GM18508 (cell line): ENCODE measurements around the gene ISG15.
"Not testable (repeated sequence)": the region's sequence is repeated elsewhere in the genome, so short reads cannot be mapped to it uniquely, and the experiment has no call there.

Source experiments
- ATAC-seq: cut with Tn5 transposase; IDR thresholded peaks from one replicate; pipeline ENCODE4 v1.9.1; 2021; ENCODE audit warnings: moderate number of reproducible peaks; ENCODE audit not compliant: insufficient read depth, unreplicated experiment

Gene ISG15

DNA sequence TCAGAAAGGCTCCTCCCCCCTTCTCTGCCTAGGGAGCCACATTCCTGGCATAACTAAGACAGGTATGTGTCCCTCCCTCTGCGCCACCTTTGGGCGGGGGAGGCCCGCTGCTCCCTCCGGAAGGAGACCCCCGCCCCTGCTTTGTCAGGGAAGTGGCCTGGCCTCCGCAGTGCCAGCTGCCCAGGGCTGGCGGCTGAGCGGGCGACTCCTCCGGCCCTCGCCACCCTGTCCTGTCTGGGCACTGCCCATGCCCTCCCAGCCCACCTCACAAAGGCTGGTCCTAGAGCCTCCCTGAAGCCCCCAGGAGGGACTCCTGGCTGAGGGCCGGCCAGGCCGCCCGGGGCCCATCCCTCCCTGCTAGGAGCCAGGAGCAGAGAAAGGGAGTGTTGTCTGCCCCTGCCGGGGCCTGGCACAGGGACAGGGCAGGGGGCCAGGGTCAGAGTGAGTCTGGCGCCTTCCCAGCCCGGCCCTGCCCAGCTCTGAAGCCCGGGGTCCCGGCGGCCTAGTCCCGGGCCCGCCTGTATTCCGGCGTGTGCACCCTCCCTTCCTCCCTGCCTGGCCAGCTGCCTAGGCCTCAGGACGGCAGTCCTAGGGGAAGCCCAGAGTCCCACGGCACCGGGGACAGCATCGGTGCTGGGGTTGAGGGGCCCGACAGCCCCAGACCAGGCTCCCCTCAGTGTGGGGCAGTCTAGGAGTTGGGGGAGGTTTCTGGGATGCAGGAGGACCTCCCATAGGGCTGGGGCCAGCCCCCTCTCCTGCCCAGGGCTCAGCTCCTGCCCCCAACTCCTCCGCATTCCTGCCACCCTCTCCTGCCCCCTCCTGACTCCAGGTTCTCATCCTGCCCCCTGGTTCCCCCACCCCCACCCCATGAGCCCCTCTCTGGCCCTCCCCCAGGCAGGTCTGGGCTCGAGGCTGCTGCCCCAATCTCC lies 11.7 kb downstream of the ISG15 start:
- no peak for ATAC-seq

DNA sequence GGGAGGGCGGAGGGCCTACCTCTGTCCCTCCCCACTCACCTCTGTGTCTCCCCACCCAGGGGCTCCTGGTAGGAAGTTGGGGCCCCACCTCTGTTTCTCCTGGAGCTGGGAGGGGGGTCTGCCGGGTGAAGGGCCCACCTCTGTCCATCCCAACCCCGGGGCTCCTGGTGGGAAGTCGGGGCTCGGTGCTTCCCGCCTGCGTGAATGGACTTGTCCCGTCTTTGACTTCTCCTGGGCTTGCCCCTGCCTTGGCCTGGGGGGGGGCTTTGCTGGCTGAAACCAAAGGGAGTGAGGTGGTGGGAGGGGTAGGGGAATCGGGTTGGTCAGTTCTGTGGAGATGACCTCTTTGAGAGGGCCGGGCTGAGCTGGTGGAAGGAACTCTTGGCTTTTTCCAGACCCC lies 12.4 kb downstream of the ISG15 start:
- no peak for ATAC-seq

DNA sequence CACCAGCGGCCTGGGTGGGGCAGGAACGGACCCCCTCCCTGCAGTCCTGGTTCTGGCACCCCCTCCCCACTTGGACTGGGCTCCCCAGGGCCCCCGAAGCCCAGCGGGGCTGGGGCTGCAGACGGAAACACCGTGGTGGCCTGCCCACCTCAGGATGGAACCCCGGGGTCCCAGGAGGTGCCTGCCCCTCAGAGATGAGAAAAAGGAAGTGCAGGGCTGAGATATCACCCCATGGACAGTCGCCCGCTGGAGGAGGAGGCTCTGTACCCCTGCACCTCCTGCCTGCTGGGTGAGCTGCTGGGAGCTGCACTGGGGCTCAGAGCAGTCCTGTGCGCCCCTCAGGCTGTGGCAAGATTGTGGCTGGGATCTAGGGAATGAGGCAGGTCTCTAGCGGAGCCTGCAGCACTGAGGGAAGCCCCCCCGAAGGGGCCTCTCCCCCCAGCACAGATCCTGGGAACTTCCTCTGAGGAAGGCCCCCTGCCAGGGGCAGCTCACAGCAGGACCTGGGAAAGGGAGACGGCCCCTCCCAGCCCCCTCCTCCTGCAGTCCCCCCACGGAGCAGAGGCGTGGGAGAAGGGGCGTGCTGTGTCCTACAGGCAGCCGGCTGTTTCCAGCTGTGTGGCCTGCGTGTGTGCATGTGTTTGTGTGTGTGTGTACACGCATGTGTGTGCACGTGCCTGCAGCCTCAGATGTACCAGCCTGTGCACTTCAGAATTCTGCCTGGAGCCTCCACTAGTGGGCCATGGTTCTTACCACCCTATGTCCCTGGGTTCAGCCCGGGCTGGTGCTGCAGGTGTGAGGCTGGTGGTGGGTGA lies 13.5 kb downstream of the ISG15 start:
- ATAC-seq: no peak

DNA sequence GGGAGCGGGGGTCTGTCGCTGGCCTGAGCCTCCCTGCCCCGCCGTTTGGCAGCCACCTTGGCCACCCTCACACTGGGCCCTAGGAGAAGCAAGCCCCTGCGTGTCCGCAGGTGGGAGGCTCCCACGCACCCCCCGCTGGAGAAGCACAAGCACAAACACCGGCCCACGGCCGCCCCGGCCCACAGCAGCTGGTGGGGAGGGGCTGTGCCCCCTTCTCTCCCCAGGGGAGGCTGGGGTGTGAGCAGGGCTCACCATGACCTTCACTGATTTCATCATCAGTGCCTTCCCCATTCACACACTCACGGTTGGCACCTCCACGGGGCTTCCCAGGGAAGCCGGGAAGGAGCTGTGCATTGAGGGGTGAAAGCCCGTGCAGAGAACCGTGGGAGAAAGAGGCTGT lies 14.5 kb downstream of the ISG15 start:
- ATAC-seq: no peak

DNA sequence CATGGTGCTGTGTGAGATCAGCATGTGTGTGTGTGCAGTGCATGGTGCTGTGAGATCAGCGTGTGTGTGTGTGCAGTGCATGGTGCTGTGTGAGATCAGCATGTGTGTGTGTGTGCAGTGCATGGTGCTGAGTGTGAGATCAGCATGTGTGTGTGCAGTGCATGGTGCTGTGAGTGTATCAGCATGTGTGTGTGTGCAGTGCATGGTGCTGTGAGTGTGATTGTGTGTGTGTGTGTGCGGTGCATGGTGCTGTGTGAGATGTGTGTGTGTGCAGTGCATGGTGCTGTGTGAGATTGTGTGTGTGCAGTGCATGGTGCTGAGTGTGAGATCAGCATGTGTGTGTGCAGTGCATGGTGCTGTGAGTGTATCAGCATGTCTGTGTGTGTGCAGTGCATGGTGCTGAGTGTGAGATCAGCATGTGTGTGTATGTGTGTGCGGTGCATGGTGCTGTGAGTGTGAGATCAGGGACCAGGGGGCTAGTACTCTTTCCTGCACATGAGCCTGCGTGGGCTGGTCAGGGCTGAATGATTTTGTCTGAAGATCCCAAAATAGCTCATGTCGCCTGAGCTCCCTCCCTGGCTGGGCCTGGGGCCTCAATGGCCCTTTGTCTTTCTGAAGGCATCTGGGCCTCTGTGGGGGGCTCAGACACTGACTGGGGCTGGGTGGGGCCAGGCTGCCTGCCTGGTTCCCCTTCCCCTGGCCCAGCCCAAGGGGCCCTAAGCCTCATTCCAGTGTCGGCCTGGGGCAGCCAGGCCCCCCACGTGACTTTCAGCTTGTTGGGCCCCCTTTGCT lies 17.8 kb downstream of the ISG15 start:
- ATAC-seq: not testable (repeated sequence)

DNA sequence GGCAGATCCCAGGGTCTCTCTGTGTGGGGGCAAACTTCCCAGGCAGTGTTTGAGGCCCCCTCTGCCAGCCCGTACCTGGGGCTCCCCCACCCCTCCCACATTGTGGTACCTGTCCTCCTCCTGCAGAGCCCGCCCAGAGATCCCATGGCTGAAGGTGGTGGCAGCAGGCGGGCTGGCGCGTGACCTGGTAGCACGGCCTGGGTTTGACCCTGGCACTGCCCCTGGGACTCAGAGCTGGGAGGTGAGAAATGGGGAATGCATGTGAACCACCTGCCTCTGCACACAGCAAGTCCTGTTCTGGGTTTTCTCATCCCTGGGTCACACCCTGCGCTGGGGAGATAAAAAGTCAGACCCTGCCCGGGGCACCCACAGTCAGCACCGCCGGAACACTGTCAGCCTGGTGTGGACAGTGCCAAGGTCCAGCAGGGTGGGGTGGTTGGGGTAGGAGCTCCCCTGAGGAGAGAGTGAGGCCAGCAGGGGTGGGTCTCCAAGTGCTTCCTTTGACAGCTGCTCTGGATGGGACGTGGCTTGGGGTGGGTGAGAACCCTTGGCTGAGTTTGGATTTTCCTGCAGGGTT lies 18.4 kb downstream of the ISG15 start:
- no peak for ATAC-seq

DNA sequence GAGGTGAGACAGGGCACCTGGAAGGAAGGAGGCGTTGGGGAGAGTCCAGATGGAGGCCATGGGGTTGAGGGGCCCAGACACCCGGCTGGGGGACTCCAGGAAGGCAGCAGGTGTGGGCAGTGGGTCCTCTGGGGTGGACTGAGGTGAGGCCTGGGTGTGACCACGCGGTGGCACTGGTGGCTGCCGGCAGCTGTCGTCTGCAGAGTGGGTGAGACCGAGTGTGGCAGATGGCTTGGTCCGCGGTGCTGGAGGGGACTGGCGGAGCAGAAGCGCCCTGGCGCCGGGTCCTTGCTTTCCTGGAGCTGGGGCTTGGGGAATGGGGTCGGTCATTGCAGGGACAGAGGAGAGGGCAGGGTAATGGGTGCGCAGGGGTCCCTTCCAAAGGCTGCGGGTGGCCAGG lies 19.1 kb downstream of the ISG15 start:
- no peak for ATAC-seq

DNA sequence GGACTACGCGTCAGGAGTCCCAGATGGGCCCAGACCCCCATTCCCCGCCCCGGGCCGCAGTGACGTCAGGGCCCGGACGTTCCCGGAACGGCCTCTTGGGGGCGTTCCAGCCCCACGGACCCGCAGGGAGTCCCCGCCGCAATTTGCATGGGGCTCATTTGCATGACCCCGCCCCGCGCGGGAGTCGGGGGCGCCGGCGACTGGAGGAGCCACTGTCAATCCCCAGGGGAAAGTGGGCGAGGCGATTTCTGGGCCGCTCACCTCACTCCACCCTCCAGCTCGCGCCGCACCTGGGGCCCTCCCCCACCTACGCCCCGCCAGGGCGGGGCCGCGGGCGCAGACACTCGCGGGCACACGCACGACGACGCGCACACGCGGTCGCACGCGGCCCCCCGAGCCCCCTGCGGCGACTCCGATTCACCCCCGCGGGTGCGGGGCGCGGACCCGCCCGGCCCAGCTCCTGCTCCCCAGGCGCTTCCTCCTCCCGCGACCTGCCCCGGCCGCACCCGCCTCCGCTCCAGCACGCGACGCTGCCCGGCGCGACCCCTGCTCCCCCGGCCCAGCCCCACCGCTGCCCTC lies 19.8 kb downstream of the ISG15 start:
- ATAC-seq: peak; percentile 51

DNA sequence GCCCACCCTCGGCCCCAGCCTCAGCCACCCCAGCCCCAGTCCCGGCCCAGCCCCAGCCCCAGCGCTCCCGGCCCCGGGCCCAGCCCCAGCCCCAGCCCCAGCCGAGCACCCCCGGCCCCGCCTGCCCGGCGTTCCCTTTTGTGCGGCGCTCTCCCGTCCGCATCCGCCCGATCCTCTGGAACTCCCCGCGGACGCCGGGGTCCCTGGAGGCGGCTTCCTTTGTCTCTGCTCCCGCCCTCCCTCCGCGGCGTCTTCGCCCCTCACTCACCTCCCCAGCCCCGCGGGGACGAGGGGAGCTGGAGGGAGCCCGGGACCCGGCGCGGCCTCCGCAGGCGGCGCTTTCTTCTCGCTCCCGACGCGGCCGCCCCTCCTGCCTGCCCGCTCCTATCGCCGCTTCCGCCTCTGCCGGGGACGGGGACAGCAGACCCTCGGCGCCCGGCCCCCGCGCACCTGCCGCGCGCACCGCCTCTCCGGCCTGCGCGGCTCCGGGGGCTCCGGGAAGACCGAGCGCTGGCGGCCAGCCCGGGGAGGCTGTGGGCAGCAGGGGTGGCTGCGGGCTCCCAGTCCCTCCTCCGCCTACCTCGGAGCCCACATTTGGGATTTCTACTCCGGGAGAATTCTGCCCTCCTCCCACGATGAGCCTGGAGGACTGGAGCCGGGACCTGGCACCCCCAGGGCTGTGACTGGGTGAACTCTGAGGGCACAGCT lies 20.6 kb downstream of the ISG15 start:
- no peak for ATAC-seq

DNA sequence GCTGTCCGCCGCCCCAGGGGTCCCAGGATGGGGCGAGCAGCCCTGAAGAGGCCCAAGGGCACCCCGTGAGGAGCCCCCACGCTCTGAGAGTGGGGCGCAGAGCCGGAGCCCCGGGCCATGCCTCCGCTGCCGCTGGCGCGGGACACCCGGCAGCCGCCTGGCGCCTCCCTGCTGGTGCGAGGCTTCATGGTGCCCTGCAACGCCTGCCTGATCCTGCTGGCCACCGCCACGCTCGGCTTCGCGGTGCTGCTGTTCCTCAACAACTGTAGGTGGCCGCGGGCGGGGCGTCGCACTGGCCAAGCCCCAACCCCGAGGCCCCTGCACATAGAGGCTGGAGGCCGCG lies 21.1 kb downstream of the ISG15 start:
- no peak for ATAC-seq

DNA sequence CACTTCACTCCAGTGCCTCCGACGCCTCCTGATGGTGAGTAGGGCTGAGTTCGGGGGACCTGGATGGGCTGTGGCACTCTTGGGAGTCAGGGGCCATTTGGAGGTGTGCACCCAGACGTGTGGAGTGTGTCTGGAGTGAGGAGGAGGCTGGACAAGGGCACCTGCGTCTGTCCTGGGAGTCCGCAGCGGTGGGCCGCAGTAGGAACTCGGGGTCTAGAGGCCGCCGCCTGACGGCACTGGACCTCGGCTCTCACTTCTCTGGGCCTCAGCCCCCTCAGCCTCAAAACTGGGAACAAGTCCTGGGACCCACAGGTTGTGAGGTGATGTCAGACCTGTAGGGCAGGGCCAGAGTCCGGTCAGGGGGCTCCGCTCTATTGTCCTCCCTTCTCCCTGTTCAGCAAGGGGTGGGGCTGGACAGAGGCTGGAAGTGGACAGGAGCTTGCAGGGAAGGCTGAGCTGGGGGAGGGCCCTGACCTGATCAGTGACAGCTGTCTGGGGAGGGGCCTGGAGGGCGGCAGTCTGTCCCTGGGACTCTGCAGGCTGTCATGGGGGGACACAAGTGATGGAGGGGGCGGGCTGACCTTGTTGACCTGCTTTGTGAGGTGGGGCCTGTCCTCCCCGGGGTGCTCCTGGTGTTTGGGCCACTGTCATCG lies 22.1 kb downstream of the ISG15 start:
- ATAC-seq: no peak

DNA sequence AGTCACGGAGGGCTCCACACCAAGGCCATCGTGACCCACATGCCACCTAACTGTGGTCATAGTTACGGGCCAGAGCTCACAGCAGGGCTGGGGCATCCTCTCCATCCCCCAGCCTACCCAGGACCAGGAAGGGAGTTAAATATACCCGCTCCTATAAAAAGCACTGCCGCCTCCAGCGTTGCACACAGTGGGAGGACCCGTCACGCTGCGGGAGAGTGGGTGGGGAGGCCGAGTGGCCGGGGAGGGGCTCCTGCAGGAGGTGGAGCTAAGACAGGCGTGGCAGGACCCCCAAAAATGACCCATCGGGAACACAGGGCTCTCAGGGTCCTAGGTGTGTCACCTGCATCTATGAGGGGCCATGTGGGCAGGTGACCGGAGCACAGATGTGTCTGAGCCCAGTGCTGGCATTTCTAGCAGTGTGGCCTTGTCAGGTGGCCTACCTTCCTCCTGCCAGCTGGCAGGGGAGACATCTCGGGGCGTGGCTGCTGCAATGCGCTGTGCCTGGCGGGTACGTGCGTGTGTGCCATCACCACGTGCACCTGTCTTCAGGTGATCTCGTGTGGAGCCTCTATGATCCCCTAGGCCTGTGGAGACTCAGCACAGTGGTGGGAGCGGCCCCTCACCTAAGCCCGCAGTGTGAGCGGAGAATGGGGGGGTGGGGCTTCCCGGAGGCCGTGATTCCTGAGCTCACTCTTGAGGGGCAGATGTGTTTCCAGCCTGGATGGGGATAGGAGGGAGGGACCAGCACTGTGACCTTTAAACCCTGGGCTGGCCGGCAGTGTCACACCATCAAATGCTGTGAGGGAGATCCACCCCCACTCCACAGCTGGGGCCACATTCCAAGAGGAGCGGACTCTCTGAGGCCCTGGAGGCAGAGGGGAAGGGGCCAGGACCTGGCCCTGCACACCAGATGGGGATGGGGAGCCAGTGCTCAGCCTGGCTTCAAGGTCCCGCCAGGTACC lies 24.4 kb downstream of the ISG15 start:
- no peak for ATAC-seq

DNA sequence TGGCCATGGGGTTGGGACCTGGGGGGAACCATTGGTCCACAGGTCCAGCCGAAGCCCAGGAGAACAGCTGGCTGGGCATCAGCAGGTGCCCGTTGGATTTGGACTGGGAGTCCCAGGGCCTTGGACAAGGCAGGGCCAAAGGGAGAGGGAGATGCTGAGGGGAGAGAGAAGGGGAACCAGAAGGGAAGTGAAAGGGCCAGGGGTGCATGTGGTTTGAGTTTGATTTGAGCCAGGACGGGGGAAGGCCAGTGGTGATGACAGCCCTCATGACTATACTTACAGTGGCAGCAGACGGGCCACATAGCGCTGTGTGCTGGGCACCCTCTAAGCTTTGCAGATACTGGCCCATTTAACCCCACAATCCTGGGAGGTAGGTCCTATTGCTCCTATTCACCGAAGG lies 25.4 kb downstream of the ISG15 start:
- ATAC-seq: no peak

DNA sequence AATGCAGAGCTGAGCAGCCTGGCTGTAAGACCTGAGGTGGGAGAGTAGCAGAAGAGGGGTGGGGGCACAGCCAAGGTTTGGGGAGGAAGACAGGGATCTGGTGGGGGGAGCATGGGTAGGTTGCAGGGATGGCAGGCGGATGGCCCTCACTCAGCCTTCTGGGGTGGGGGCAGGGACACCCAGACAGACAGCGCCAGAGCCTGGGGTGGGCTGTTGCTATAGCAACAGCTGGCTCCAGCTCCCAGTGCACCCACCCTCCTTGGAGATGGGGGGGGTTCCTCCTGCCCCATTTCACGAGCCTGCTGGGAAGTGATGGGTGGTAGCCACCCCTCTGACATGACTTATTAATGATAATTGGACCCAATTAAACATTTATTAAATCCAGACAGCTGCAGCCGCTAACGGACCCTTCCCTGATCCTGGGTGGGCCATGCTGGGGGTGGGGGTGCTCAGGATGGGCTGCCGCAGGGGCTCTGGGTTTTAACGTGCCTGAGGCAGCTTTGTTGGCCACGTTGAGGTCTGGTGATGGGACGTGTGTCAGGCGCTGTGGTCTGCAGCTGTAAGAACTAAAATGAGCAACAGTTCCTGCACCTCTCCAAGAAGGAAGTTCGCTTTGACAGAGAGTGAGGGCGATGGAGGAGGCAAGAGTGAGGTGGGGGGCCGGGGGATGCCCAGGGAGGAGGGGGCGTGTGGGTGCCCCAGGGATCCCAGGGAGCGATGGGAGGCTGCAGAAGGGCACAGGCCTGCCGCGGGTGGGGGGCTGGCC lies 26.0 kb downstream of the ISG15 start:
- no peak for ATAC-seq

DNA sequence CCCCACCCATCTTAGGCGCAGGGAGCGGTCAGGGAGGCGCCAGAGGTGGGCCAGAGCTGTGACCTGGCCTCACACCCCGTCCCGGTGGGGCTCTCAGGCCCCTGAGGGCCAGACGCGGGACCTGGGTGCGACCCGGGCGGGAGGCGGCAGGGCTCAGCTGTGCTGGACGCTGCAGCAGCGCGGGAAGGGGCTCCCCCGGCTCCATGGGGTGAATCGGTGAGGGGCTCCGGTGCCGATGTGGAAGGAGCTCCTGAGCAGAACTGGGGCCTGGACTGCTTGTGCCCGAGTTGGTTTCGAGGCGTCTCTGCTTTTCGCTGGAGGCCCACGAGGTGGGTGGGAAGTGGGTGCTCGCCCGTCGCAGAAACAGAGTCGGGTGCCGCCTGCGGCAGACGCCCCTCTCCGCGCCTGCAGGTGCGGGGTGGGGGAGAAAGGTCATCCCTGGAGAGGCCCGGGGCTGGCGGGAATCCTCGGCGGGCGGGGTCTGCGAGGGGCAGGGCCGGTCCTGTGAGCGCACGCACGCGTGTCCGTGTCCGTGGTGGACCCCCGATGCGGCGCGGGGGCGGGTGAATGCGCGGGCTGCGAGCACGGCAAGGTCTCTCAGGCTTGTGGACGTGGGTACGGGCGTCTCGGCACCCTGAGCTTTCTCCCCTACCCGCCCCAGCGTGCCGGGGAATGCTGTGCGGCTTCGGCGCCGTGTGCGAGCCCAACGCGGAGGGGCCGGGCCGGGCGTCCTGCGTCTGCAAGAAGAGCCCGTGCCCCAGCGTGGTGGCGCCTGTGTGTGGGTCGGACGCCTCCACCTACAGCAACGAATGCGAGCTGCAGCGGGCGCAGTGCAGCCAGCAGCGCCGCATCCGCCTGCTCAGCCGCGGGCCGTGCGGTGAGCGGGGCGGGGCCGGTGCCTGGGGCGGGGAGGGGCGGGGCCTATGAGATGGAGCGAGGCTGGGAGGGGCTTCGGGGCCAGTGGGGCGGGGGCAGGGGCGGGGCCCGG lies 27.0 kb downstream of the ISG15 start:
- no peak for ATAC-seq

DNA sequence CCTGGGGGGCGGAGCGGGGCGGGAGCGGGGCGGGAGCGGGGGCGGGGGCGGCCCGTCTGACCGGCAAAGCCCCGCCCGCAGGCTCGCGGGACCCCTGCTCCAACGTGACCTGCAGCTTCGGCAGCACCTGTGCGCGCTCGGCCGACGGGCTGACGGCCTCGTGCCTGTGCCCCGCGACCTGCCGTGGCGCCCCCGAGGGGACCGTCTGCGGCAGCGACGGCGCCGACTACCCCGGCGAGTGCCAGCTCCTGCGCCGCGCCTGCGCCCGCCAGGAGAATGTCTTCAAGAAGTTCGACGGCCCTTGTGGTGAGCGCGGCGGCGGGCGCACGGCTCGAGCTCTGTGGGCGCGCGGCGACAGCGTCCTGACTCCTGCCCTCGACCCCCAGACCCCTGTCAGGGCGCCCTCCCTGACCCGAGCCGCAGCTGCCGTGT lies 27.8 kb downstream of the ISG15 start:
- no peak for ATAC-seq
